ENCODE results near the gene NECAP2. TPM values are rescaled to one million over a fixed set of nuclear protein-coding genes. Genes with fewer than 3 reads are reported as not detected.
"Not testable (repeated sequence)": the region's sequence is repeated elsewhere in the genome, so short reads cannot be mapped to it uniquely, and the experiment has no call there.

NECAP2 gene
- total RNA-seq, 1 donor from 2014 or later: 88.4 TPM

GRCh38 chr1:16498047-16498446, 57.5 kb downstream of the NECAP2 start:
- ATAC-seq (ENCODE audit: low read depth); CTCF ChIA-PET; DNase-seq; H3K27me3 Mint-ChIP-seq; H3K9me3 Mint-ChIP-seq; H3K36me3 Mint-ChIP-seq (ENCODE audit: low read depth): not testable (repeated sequence)
- peak overlapping the region; percentile 78 for H3K4me3 Mint-ChIP-seq
- H3K4me1 Mint-ChIP-seq: peaks cover 24% of the 10 kb centered on the region
- intact Hi-C loops (cut with micrococcal nuclease): loop anchor here (10.0 kb wide), 1 partner anchor 53 kb away; the partner anchor contains the start of gene NECAP2
- peak overlapping the region; percentile 70 for H3K27ac Mint-ChIP-seq
- POLR2A ChIA-PET: interaction anchor here (0.6 kb wide), 1 partner anchor 127 kb away, joined by 4 read pairs; no protein-coding TSS in a partner anchor

- TF ChIP-seq CTCF (IDR thresholded peaks at IDR 0.05): no peak
- peak; percentile 96 for ATAC-seq (ENCODE audit: low read depth)
- Mint-ChIP-seq H3K36me3 (ENCODE audit: low read depth) (peaks cover 2% of the 10 kb centered on the region), H3K27me3 (no peaks in the 10 kb centered on the region), H3K27ac (no peak overlapping the region), H3K9me3 (no peaks in the 10 kb centered on the region), H3K4me3 (peak overlapping the region; percentile 85), H3K4me1 (peaks cover 24% of the 10 kb centered on the region)
- intact Hi-C loops (cut with micrococcal nuclease): loop anchor here (10.0 kb wide), 1 partner anchor 54 kb away; the partner anchor contains the start of gene NECAP2
- peak; percentile 91 for DNase-seq
- CTCF ChIA-PET: no interaction called here
- POLR2A ChIA-PET: interaction anchor here (1.7 kb wide), 1 partner anchor 15 kb away, joined by 10 read pairs; the partner anchor contains the start of gene RNU1-1
Observed at GRCh38 chr1:16498573-16499413, 58.3 kb downstream of the NECAP2 start.

- intact Hi-C loops (cut with micrococcal nuclease); DNase-seq; H3K9me3 Mint-ChIP-seq; H3K27me3 Mint-ChIP-seq; H3K36me3 Mint-ChIP-seq (ENCODE audit: low read depth); CTCF ChIA-PET; ATAC-seq (ENCODE audit: low read depth): not testable (repeated sequence)
- POLR2A ChIA-PET: interaction anchor here (0.7 to 1.7 kb wide), 2 partner anchors 13 to 168 kb away, joined by 3 to 10 read pairs; partner anchors contain the start of gene RNU1-1
- peaks cover 24% of the 10 kb centered on the region for H3K4me1 Mint-ChIP-seq
- H3K27ac Mint-ChIP-seq: peak overlapping the region; percentile 7
- peak overlapping the region; percentile 85 for H3K4me3 Mint-ChIP-seq
Observed at GRCh38 chr1:16500466-16500865, 59.9 kb downstream of the NECAP2 start.

- CTCF ChIA-PET; H3K36me3 Mint-ChIP-seq (ENCODE audit: low read depth); DNase-seq; ATAC-seq (ENCODE audit: low read depth); POLR2A ChIA-PET; H3K27me3 Mint-ChIP-seq; H3K9me3 Mint-ChIP-seq; intact Hi-C loops (cut with micrococcal nuclease): not testable (repeated sequence)
- Mint-ChIP-seq H3K4me3 (peak overlapping the region; percentile 24), H3K4me1 (peaks cover 24% of the 10 kb centered on the region), H3K27ac (peak overlapping the region; percentile 24)
Observed at GRCh38 chr1:16500975-16501374, 60.5 kb downstream of the NECAP2 start.

- H3K27ac Mint-ChIP-seq: peak overlapping the region; percentile 24
- ATAC-seq (ENCODE audit: low read depth); CTCF ChIA-PET; DNase-seq; H3K4me3 Mint-ChIP-seq; H3K27me3 Mint-ChIP-seq; intact Hi-C loops (cut with micrococcal nuclease); POLR2A ChIA-PET; H3K9me3 Mint-ChIP-seq; H3K36me3 Mint-ChIP-seq (ENCODE audit: low read depth): not testable (repeated sequence)
- peaks cover 24% of the 10 kb centered on the region for H3K4me1 Mint-ChIP-seq
Observed at GRCh38 chr1:16501446-16501845, 60.9 kb downstream of the NECAP2 start.

GRCh38 chr1:16503494-16503893, 63.0 kb downstream of the NECAP2 start:
- intact Hi-C loops (cut with micrococcal nuclease): no loop called here
- CTCF ChIA-PET: no interaction called here
- Mint-ChIP-seq H3K27me3 (no peaks in the 10 kb centered on the region), H3K36me3 (ENCODE audit: low read depth) (peaks cover 2% of the 10 kb centered on the region), H3K4me3 (no peak overlapping the region), H3K9me3 (peaks cover 6% of the 10 kb centered on the region), H3K4me1 (peaks cover 18% of the 10 kb centered on the region), H3K27ac (no peak overlapping the region)
- POLR2A ChIA-PET: no interaction called here
- ATAC-seq (ENCODE audit: low read depth) (no peak), DNase-seq (no peak)
- no peak for TF ChIP-seq CTCF (IDR thresholded peaks at IDR 0.05)

GRCh38 chr1:16505870-16506269, 65.3 kb downstream of the NECAP2 start:
- intact Hi-C loops (cut with micrococcal nuclease); H3K9me3 Mint-ChIP-seq; H3K27me3 Mint-ChIP-seq; ATAC-seq (ENCODE audit: low read depth); POLR2A ChIA-PET; H3K36me3 Mint-ChIP-seq (ENCODE audit: low read depth); H3K4me1 Mint-ChIP-seq; DNase-seq; H3K27ac Mint-ChIP-seq; H3K4me3 Mint-ChIP-seq; CTCF ChIA-PET: not testable (repeated sequence)

GRCh38 chr1:16506364-16507136, 66.0 kb downstream of the NECAP2 start:
- H3K36me3 Mint-ChIP-seq (ENCODE audit: low read depth); H3K4me3 Mint-ChIP-seq; ATAC-seq (ENCODE audit: low read depth); DNase-seq; H3K27me3 Mint-ChIP-seq; CTCF ChIA-PET; H3K9me3 Mint-ChIP-seq; H3K4me1 Mint-ChIP-seq; POLR2A ChIA-PET; intact Hi-C loops (cut with micrococcal nuclease); H3K27ac Mint-ChIP-seq: not testable (repeated sequence)

- CTCF ChIA-PET; H3K9me3 Mint-ChIP-seq; H3K36me3 Mint-ChIP-seq (ENCODE audit: low read depth); H3K27ac Mint-ChIP-seq; ATAC-seq (ENCODE audit: low read depth); DNase-seq; intact Hi-C loops (cut with micrococcal nuclease); H3K27me3 Mint-ChIP-seq; H3K4me1 Mint-ChIP-seq; H3K4me3 Mint-ChIP-seq; POLR2A ChIA-PET: not testable (repeated sequence)
Observed at GRCh38 chr1:16508861-16509445, 68.4 kb downstream of the NECAP2 start.

All from activated B cell treated with CpG ODN at 0.5 μM for 24 hours (primary cell).